OCI-LY3 (cell line): Measurements from ENCODE around the gene TMEM190.

Experiments used
- H2AFZ ChIP-seq: fragments of 200-600, 300-600 bp; shearing (Covaris generic); 2 replicates; pipeline ENCODE4 v1.6.0; 2014; ENCODE audit warnings: antibody characterized with exemption, low read depth, low read length
- H3K27ac ChIP-seq: fragments of 200-600, 300-600 bp; sonication (generic); 2 replicates; pipeline ENCODE4 v1.5.1; 2014; ENCODE audit warnings: mild to moderate bottlenecking, low read length, moderate library complexity, mixed read lengths
- H3K27me3 ChIP-seq: fragments of 200-600, 300-600 bp; sonication (generic); 2 replicates; pipeline ENCODE4 v1.6.1; 2014; ENCODE audit warnings: low read depth, low read length, mixed read lengths
- H3K36me3 ChIP-seq: fragments of 200-600, 300-600 bp; sonication (generic); replicated peaks from 2 replicates; pipeline ENCODE3; 2014; ENCODE audit warnings: low read depth, low read length, mixed read lengths
- H3K4me1 ChIP-seq: fragments of 300-600, 200-600 bp; sonication (generic); 2 replicates; pipeline ENCODE4 v1.6.1; 2014; ENCODE audit warnings: low read length, mixed read lengths
- H3K4me2 ChIP-seq: fragments of 200-600, 300-600 bp; sonication (generic); 2 replicates; pipeline ENCODE4 v1.6.1; 2014; ENCODE audit warnings: low read length, mixed read lengths
- H3K4me3 ChIP-seq: fragments of 300-600, 200-600 bp; sonication (generic); 2 replicates; pipeline ENCODE4 v1.5.1; 2014; ENCODE audit warnings: antibody characterized with exemption, mild to moderate bottlenecking, low read length, moderate library complexity
- H3K79me2 ChIP-seq: fragments of 300-600, 200-600 bp; shearing (Covaris generic); 2 replicates; pipeline ENCODE4 v1.6.1; 2014; ENCODE audit warnings: mild to moderate bottlenecking, low read length, mixed read lengths
- H3K9ac ChIP-seq: fragments of 300-600, 200-600 bp; shearing (Covaris generic); 2 replicates; pipeline ENCODE4 v1.6.0; 2014; ENCODE audit warnings: mild to moderate bottlenecking, low read length, moderate library complexity
- H3K9me3 ChIP-seq: fragments of 200-600, 300-600 bp; shearing (Covaris generic); 2 replicates; pipeline ENCODE4 v1.6.1; 2014; ENCODE audit warnings: low read length, mixed read lengths; ENCODE audit not compliant: insufficient read depth
- H4K20me1 ChIP-seq: fragments of 200-600, 300-600 bp; sonication (generic); 2 replicates; pipeline ENCODE4 v1.6.1; 2016; ENCODE audit warnings: low read length, mixed read lengths; ENCODE audit not compliant: insufficient read depth
- CTCF ChIP-seq: fragments of 200-600, 300-600 bp; sonication (generic); IDR thresholded peaks from 2 replicates; pipeline ENCODE4 v1.5.1; 2014; ENCODE audit warnings: antibody characterized with exemption, low read length, low read depth
- EZH2phosphoT487 ChIP-seq: fragments of 200-600 bp; shearing (Covaris generic); IDR thresholded peaks from 2 replicates; pipeline ENCODE4 v1.6.1; 2018; ENCODE audit warnings: antibody characterized with exemption, mixed run types, low read depth

TMEM190 gene

GRCh38 chr19:55362990-55363716 lies 13.5 kb upstream of the TMEM190 start, which contains the start of gene GARIN5B:
Gene GARIN5B (minus strand): TSS chr19:55363260. CDS start chr19:55363066, 194 bp downstream.
- H3K36me3 ChIP-seq, result no peaks in the 10 kb centered on the region
- H3K4me2 ChIP-seq, result no peak within 1 kb of the TSS
- H3K4me3 ChIP-seq, result no peak within 1 kb of the TSS
- no peaks in the 10 kb centered on the region for H3K27me3 ChIP-seq
- H2AFZ ChIP-seq, result no peak within 1 kb of the TSS
- no peak within 1 kb of the TSS for H3K27ac ChIP-seq
- TF ChIP-seq EZH2phosphoT487 (no peak), CTCF (no peak)
- H3K4me1 ChIP-seq, result no peaks in the 10 kb centered on the region
- H3K79me2 ChIP-seq, result no peaks in the 10 kb centered on the region
- H4K20me1 ChIP-seq, result no peaks in the 10 kb centered on the region
- no peak within 1 kb of the TSS for H3K9ac ChIP-seq
- no peaks in the 10 kb centered on the region for H3K9me3 ChIP-seq

GRCh38 chr19:55365245-55365644 lies 11.4 kb upstream of the TMEM190 start:
- Histone ChIP-seq H3K9me3 (no peaks in the 10 kb centered on the region), H3K4me1 (no peaks in the 10 kb centered on the region), H3K4me2 (no peak overlapping the region), H4K20me1 (no peaks in the 10 kb centered on the region), H3K4me3 (no peak overlapping the region), H3K9ac (no peak overlapping the region), H3K79me2 (no peaks in the 10 kb centered on the region), H3K27me3 (no peaks in the 10 kb centered on the region), H3K27ac (no peak overlapping the region), H2AFZ (no peak overlapping the region), H3K36me3 (no peaks in the 10 kb centered on the region)
- no peak for TF ChIP-seq EZH2phosphoT487
- no peak for TF ChIP-seq CTCF

- Histone ChIP-seq H3K9me3 (no peaks in the 10 kb centered on the region), H3K27me3 (0 out of 2 replicates have a peak, but pooled peaks cover 4% of the 10 kb centered on the region), H3K36me3 (no peaks in the 10 kb centered on the region), H3K27ac (no peak overlapping the region), H3K4me1 (no peaks in the 10 kb centered on the region), H3K79me2 (no peaks in the 10 kb centered on the region), H3K9ac (no peak overlapping the region), H3K4me3 (no peak overlapping the region), H2AFZ (no peak overlapping the region), H3K4me2 (no peak overlapping the region), H4K20me1 (no peaks in the 10 kb centered on the region)
- TF ChIP-seq CTCF (no peak), EZH2phosphoT487 (no peak)
Measured at GRCh38 chr19:55365964-55366363, 10.7 kb upstream of the TMEM190 start.

- Histone ChIP-seq H3K4me3 (no peak overlapping the region), H3K4me1 (no peaks in the 10 kb centered on the region), H3K9ac (no peak overlapping the region), H3K79me2 (no peaks in the 10 kb centered on the region), H3K27ac (no peak overlapping the region), H3K4me2 (no peak overlapping the region), H3K27me3 (peaks cover 7% of the 10 kb centered on the region; the same call in 1 of the 2 replicates), H2AFZ (no peak overlapping the region), H3K9me3 (no peaks in the 10 kb centered on the region), H4K20me1 (no peaks in the 10 kb centered on the region), H3K36me3 (no peaks in the 10 kb centered on the region)
- TF ChIP-seq CTCF (no peak), EZH2phosphoT487 (no peak)
Measured at GRCh38 chr19:55366790-55367189, 9.8 kb upstream of the TMEM190 start.
